Endodermal cell (in vitro differentiated cells): ENCODE results near the gene CD46. TPM values are rescaled to one million over a fixed set of nuclear protein-coding genes. Genes with fewer than 3 reads are reported as not detected.

Source experiments
- DNase-seq: peaks from one replicate; pipeline ENCODE4 v3.0.0-alpha.2; 2017
- H3K27ac ChIP-seq: 2 replicates; pipeline ENCODE4 v1.5.1; 2013; ENCODE audit warnings: mild to moderate bottlenecking, low read depth, low read length, moderate library complexity
- H3K27me3 ChIP-seq: 2 replicates; pipeline ENCODE4 v1.6.1; 2013; ENCODE audit warnings: mild to moderate bottlenecking, low read length, moderate library complexity; ENCODE audit not compliant: insufficient read depth, control insufficient read depth, poor library complexity, severe bottlenecking
- H3K36me3 ChIP-seq: 2 replicates; pipeline ENCODE4 v1.7.0; 2013; ENCODE audit warnings: mild to moderate bottlenecking, low read length, moderate library complexity; ENCODE audit not compliant: control insufficient read depth, insufficient read depth
- H3K4me1 ChIP-seq: one replicate; pipeline ENCODE4 v1.7.0; 2013; ENCODE audit warnings: low read length; ENCODE audit not compliant: control insufficient read depth, insufficient read depth
- H3K4me3 ChIP-seq: 2 replicates; pipeline ENCODE4 v1.5.1; 2013; ENCODE audit warnings: mild to moderate bottlenecking, low read length, moderate library complexity
- H3K9ac ChIP-seq: 2 replicates; pipeline ENCODE4 v1.6.1; 2013; ENCODE audit warnings: mild to moderate bottlenecking, low read length, moderate library complexity; ENCODE audit not compliant: poor library complexity, severe bottlenecking; ENCODE audit errors: extremely low read depth
- H3K9me3 ChIP-seq: 2 replicates; pipeline ENCODE4 v1.6.1; 2013; ENCODE audit warnings: mild to moderate bottlenecking, low read length, moderate library complexity; ENCODE audit not compliant: control insufficient read depth
- H3K27ac Mint-ChIP-seq: 2 replicates; pipeline ENCODE4 v1.8.0; 2020; ENCODE audit warnings: mixed read lengths
- H3K27me3 Mint-ChIP-seq: 2 replicates; pipeline ENCODE4 v1.8.0; 2021; ENCODE audit warnings: mild to moderate bottlenecking, mixed read lengths; ENCODE audit not compliant: insufficient read depth
- H3K36me3 Mint-ChIP-seq: 2 replicates; pipeline ENCODE4 v1.8.0; 2020; ENCODE audit warnings: low read depth, mixed read lengths
- H3K4me1 Mint-ChIP-seq: 2 replicates; pipeline ENCODE4 v1.8.0; 2020; ENCODE audit warnings: mixed read lengths
- H3K4me3 Mint-ChIP-seq: 2 replicates; pipeline ENCODE4 v1.8.0; 2020; ENCODE audit warnings: mild to moderate bottlenecking, moderate library complexity, mixed read lengths
- H3K9me3 Mint-ChIP-seq: 2 replicates; pipeline ENCODE4 v1.8.0; 2020; ENCODE audit warnings: mild to moderate bottlenecking, mixed read lengths
- WGBS, 2 experiments: methylation state at CpG; one replicate each; pipeline versions ENCODE4 v1.1.5 to v1.1.7; 2013; ENCODE audit warnings: missing lambda C conversion rate in 2 of 2, mixed read lengths in 1 of 2; ENCODE audit not compliant: insufficient coverage in 1 of 2, insufficient read length in 1 of 2; 5-methylcytosine and 5-hydroxymethylcytosine counted together
- total RNA-seq, 2 donors: library from RNA; stranded (reverse); fragmentation: NEBNext Ultra II Directional in 1 of 2; extraction: Animal tissue kit (Norgen Biotek cat#: 25700) in 1 of 2; gene quantifications; 2 replicates in 1 of 2; 3 replicates in 1 of 2; pipeline ENCODE4 v1.2.1, GENCODE V29; 2021
- TF ChIP-seq, protein P1 (sequence below): fragments of 200-600 bp; sonication (generic); conservative IDR thresholded peaks from 2 replicates; pipeline ENCODE4 v1.5.0; 2021; ENCODE audit warnings: antibody characterized with exemption, mild to moderate bottlenecking

The CD46 gene
- total RNA-seq, 2 donors from 2014 or later = 132 to 135 TPM

DNA sequence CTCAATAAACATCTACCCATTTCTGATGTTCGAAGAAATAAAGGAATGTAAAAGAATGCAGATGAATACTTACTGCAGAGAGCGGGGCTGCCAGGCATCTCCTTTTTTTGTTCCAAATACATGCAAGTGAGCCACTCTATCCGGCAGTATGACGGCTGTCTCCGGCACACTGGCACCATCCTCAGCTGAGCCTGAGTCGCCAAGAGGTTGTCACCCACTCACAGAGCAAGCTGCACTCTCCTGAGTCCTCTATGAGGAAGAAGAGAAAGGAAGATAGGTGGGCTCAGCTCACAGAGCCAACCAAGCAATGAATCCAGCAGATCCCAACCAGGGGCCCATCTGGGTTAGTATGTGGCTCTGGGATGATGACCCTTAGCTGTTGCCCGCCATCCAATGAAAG is 65.3 kb downstream of the CD46 start:
- Histone ChIP-seq H3K27me3 (no peaks in the 10 kb centered on the region), H3K9me3 (no peaks in the 10 kb centered on the region), H3K9ac (no peak overlapping the region), H3K4me1 (no peaks in the 10 kb centered on the region), H3K27ac (no peak overlapping the region), H3K4me3 (no peak overlapping the region), H3K36me3 (no peaks in the 10 kb centered on the region)
- Mint-ChIP-seq H3K27ac (no peak overlapping the region), H3K36me3 (no peaks in the 10 kb centered on the region), H3K27me3 (no peaks in the 10 kb centered on the region), H3K4me1 (no peaks in the 10 kb centered on the region), H3K4me3 (no peak overlapping the region), H3K9me3 (no peaks in the 10 kb centered on the region)
- 93 to 95% methylated on average over 7 of the region's 7 CpGs for WGBS, 2 experiments
- TF ChIP-seq, protein P1, sequence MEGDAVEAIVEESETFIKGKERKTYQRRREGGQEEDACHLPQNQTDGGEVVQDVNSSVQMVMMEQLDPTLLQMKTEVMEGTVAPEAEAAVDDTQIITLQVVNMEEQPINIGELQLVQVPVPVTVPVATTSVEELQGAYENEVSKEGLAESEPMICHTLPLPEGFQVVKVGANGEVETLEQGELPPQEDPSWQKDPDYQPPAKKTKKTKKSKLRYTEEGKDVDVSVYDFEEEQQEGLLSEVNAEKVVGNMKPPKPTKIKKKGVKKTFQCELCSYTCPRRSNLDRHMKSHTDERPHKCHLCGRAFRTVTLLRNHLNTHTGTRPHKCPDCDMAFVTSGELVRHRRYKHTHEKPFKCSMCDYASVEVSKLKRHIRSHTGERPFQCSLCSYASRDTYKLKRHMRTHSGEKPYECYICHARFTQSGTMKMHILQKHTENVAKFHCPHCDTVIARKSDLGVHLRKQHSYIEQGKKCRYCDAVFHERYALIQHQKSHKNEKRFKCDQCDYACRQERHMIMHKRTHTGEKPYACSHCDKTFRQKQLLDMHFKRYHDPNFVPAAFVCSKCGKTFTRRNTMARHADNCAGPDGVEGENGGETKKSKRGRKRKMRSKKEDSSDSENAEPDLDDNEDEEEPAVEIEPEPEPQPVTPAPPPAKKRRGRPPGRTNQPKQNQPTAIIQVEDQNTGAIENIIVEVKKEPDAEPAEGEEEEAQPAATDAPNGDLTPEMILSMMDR = no peak
- no peak for DNase-seq

DNA sequence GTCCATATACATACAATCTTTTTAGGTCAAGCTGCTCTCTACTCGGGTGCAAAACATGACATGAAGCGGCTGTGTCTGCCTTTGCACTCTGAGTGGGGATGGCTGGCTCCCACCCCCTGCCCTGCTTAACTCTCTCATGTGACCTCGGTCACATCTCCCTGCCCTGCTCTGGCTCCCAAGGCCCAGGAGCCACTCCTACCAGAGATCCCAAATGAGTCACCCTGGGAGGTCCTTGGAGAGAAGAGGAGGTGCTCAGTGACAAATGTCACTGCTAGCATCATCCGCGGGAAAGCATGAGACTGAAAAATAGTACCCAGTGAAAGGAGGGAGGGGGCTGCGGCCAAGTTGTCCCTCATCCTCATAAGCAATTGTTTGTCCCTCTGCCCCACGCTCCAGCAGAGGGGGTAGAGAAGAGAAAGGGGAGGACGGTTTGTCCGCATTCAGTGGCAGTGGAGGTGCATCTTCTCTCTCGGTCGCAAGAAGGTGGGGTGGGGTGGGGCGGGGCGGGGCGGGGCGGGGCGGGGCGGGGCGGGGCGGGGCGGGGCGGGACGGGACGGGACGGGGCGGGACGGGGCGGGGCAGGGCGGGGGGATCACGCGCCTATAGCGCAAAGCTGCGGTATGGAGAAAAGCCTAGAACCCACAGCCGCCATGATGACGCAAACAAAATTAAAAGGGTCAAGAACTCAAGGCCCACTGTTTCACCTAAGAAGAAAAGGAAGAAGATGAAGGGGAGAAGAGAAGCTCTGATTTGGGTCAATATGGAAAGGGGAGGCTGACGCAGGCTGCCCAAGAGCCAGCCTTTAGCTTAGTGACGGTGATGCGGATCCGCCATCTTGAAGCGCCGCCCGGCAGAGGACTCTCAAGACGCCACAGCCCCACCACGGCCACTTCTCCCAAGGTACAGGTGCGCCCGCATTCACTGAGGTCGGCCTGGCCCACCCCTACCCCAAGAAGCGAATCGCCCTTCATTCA is 66.2 kb downstream of the CD46 start:
- no peak for DNase-seq
- Mint-ChIP-seq H3K27me3 (no peaks in the 10 kb centered on the region), H3K27ac (no peak overlapping the region), H3K4me1 (no peaks in the 10 kb centered on the region), H3K4me3 (no peak overlapping the region), H3K9me3 (no peaks in the 10 kb centered on the region), H3K36me3 (no peaks in the 10 kb centered on the region)
- H3K9me3 ChIP-seq = no peaks in the 10 kb centered on the region
- no peak overlapping the region for H3K4me3 ChIP-seq
- no peak overlapping the region for H3K27ac ChIP-seq
- TF ChIP-seq, protein P1 = no peak
- H3K36me3 ChIP-seq = no peaks in the 10 kb centered on the region
- no peak overlapping the region for H3K9ac ChIP-seq
- WGBS, 2 experiments = 95 to 96% methylated on average over 15 to 27 of the region's 48 CpGs
- H3K4me1 ChIP-seq = no peaks in the 10 kb centered on the region
- no peaks in the 10 kb centered on the region for H3K27me3 ChIP-seq

DNA sequence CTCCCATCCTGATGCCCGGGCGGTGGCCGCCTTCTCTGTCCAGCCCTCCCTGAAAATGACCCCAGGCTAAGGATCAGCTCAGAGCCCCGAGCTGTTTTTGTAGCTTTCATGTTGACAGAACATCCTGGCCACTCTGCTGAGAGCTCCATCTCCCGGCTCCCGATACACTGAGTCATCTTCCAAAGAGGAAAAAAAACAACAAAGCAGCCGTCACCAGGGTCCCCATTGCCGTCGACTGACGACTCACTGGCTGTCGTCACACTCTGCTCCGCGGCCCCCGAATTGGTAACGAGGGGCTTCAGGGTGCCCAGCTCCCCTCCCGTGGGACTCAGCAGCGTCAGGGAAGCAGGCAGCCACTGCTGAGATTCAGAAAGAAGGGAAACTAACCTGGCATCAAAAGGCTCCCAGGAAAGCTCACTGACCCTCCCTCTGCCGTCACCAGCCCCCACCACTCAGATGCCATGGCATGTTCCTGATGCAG is 67.2 kb downstream of the CD46 start:
- no peaks in the 10 kb centered on the region for H3K9me3 ChIP-seq
- H3K27ac Mint-ChIP-seq = no peak overlapping the region
- no peak for DNase-seq
- TF ChIP-seq, protein P1 = no peak
- no peaks in the 10 kb centered on the region for H3K9me3 Mint-ChIP-seq
- H3K27me3 ChIP-seq = no peaks in the 10 kb centered on the region
- no peaks in the 10 kb centered on the region for H3K36me3 ChIP-seq
- 72 to 73% methylated on average over 11 to 18 of the region's 18 CpGs for WGBS, 2 experiments
- no peak overlapping the region for H3K4me3 Mint-ChIP-seq
- H3K27ac ChIP-seq = no peak overlapping the region
- H3K27me3 Mint-ChIP-seq = no peaks in the 10 kb centered on the region
- H3K4me1 ChIP-seq = no peaks in the 10 kb centered on the region
- H3K4me1 Mint-ChIP-seq = peaks cover 3% of the 10 kb centered on the region
- no peaks in the 10 kb centered on the region for H3K36me3 Mint-ChIP-seq
- no peak overlapping the region for H3K9ac ChIP-seq
- no peak overlapping the region for H3K4me3 ChIP-seq
